NCI-H1436 treated with DMSO at 0.1 percent for 48 hours (cell line): ENCODE results near the gene KRT74.

Experiments used
- DNase-seq: peaks from one replicate; lab custom pipeline; 2025; lab: John Stamatoyannopoulos, UW

The KRT74 gene

DNA sequence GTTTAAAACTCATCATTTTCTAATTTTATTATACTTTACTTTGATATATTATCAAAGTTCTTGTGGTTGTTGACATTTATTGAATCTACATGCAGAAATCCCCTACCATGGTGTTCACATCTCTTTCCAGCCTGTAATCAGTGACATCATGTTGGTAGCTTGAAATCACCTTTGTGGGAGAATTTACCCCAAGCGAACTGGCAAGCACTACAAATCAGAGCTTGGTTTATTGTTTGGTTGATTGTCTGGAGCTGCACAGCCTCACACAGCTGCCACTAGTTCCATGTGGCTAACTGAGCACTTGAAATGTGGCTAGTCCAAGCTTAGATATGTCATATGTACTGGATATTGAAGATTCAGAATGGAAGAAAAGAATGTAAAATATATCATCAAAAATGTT is 38.1 kb downstream of the KRT74 start:
- DNase-seq = no peak

DNA sequence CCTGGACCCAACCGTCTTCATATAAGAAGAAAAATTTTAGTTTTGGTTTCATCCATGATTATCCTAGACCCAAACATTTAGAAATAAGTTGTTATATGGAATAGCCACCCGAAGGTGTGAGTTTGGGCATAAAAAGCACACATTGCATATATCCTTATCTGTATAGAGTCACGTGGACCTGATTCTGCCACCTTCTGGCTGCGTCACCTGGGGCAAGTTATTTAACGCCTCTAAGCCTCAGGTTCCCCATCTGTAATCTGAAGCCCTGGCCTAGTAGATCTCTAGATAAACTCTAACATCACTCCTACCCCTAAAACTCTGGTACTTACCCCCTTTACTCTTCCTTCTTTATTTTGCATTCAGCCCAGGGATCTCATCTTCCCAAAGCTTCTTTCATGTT is 39.2 kb downstream of the KRT74 start:
- no peak for DNase-seq

DNA sequence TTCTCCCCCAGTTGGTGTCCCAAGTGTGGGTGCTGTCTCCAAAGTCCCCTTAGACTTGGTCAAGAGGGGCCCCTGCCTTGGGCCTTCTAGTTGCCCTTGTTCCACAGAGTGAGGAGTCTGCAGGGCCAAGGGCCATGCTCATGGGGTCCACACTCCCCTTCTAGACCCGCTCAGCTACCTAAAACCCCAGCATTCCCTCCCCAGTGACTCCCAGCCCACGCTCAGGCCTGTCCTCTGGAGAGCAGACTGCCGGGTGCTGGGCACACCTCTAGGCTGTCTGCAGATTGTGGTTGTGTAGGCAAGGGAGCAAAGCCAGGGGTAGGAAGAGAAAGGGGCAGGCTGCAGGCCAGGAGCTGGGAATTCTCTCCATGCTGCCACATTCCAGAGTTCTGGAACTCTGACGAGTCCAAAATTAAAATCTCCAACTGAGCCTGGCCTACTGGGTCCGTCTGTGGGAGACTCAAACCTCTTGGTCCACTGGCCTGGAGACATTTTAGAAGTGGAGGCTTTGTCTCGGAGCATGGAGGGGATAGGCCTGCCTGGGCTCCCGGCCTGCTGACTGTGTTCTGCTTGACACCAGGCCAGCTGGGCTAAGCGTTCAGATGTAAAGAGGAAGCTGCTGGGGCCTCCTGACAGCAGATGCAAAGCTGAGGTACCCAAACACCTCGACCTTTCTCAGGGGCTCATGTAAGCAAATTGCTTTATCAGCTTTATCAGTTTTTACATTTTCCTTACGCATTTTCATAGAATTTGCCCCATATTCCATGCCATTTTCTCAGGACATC is 39.8 kb downstream of the KRT74 start:
- no peak for DNase-seq

DNA sequence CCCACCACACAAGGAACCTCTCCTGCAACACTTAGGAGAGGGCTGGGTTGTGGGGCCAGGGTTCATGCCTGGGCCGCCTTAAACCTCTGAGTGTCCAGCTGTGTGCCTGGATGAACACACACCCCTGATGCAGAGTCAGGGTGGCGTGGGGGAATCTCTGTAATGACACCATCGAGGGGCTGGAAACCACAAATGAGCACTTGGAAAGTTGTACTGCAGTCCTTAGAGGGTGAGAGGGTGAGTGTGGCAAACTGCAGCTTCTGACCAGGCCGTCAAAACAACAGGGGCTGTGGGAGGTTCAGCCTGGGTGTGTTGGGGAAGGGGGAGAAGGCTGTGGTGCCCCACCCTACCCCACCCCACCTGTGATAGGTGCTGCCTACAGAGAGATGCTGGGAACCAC is 41.0 kb downstream of the KRT74 start:
- DNase-seq = no peak

DNA sequence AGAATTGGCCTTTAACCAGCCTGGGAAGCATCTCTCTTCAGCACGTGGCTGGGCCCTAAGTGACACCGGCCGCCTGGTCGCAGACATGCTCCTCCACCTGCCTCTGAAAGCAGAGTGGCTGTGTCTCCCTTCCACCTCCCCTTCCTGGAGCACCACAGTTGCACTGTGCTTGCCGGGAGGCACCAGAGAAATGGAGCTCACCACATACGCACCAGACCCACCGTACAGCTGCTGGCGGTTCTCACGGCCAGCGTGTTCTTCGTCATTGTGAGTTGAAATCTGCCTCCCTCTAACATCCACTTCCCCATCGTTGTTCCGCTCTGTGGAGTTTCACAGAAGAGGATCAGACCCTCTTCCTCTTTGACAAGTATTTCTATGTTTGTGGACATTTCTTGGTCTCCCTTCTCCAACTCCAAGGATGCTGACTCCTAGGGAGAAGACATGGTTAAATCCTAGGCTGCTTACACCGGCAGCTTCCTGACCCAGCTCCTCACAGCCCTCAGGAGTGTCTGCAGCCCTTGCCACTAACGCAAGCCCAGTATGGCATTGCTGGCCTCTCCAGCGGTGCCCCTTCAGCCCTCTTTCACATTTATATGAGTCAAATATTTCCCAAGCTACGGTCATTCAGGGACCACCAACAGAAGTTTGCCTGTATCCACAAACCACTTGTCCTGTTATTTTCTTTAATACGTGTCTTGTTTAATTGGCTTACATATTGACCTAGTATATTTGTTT is 41.9 kb downstream of the KRT74 start:
- DNase-seq = no peak

DNA sequence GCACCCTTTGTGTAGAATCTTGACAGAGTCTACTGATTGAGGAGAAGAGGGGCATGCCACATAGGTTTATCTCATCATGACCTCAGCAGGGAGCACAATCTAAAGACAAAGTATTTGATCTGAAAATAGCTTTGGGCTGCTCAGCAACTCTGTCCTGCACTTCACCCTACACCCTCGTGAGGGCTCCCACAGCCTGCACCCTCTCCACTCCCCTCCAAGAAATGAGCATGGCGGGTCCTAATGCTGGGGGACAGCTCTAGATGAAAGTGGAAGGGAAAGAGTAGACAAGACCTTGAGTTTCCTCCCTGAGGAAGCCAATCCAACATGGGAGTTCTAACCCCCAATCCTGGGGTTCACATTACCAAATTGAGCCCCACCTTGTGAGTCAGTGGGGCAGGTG is 42.7 kb downstream of the KRT74 start:
- no peak for DNase-seq

DNA sequence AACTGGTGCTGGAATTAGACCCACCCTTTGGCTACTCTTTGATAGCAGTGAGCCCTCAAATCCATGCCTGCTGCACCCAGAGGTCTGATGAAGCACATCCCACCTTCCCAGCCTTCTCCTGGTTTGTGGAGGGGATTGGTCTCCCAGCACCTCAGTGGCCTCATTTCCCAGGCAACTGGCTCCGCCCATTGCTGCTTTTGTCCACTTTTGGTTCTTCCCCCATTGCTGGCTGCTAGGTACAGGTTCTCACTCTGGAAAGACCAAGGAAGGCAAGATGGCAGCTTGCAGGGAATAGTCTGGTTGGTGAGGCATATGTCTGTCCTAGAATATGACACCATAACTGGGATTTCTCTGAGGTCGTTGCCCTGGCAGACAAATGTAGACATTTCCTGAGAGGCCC is 43.3 kb downstream of the KRT74 start:
- DNase-seq = no peak

DNA sequence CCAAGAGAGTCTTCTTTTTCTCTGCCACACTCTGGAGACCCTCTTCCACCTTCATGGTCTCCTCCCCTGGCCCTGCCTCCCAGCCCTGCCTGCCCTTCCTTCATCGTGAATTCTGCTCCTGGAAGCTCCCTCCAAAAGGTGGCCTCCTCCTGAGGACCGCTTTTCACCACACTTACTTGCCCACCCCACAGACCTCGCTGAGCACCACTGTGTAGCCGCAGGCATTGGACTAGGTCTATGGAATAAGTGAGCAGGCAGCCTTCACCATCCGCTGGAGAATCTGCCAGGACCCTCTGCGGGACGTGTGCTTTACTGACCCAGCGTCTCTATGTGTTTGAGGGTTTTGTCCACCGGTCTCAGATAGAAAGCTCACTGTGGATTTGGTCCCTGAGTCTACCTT is 43.8 kb downstream of the KRT74 start:
- DNase-seq = no peak

DNA sequence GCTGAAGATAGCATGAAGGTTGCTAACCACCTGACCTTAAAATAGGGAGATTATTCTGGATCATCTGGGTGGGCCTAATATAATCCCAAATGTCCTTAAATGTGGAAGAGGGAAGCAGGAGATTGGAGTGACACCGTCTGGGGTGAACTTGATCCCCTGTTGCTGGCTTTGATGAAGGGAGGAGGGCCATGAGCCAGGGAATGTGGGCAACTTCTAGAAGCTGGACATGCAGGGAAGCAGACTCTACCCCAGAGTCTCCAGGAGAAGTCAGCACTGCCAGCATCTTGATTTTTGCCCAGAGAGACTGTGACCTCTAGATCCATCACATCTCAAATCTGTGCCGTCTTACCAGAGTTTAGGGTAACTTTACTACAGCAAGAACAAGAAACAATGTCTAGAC is 44.2 kb downstream of the KRT74 start:
- no peak for DNase-seq

DNA sequence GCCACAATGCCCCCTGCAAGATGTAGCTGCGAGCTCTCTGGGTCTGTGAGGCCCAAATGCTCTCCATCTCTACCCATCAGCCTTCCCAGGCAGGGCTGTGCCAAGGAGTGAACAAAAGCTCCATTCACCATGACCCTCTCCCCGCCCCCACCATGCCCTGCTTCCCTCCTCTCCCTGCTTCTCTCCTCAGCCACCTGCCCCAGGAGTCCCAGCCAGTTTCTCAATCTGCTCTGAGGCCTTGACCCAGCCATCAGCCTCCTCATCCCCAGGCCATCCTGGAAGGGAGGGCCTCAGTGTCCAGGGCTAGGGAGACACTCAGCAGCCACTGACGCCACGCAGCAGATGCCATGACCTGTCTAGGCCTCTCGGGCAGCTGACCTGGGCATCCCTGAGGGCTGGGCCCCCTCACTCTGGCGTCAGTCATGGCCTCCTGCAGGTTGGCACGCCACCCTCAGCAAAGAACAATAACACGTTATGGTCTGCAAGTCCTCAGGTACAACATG is 45.0 kb downstream of the KRT74 start:
- no peak for DNase-seq

DNA sequence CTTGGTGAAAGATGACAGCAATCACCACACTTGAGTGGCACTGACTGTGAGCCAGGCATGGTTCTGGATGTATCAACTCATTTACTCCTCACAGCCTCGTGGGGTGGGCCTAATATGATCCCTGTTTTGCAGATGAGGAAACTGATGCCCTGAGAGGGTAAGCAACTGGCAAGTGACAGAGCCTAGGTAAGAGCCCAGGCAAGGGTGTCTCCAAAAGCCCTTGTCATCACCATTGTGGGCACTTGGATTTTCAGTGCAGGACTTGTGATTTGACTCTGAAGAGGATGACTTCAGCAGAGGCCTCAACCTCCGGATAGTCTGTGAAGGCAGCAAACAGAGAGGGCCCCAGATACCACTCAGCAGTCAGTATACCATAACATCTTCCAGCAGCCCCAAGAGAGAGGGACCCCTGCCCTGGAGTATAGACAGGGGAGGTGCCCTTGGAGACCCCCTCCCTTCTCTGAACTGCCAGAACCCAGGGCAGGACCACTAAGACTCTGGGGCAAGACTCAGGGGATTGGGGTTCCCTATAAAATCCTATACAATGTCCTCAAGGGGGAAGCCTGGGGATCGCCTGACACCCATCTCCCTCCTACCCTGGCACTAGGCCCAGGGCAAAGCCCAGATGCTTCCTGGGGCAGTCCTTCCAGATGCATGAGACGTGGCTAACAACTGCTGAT is 46.4 kb downstream of the KRT74 start:
- DNase-seq = no peak

DNA sequence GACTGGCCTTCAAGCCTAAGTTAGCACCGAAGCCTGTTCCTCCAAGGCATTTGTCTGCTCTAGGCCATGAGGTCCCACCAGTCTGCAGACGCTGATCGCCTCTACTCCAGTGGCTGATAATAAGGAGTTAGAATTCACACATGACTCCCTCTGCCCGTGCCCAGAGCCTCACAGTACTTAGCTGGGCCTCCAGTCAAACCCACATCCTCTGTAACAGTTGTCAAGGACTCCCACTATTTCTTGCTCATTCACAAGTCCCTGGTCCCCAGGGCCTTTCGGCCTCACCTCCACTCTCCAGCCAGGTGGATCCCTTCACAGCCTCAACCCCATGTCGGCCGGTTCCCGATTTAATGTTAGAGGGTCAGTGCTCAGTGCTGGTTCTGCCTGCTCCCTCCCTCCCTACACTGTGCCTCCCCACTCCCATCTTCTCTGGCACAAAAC is 47.1 kb downstream of the KRT74 start:
- DNase-seq = no peak

DNA sequence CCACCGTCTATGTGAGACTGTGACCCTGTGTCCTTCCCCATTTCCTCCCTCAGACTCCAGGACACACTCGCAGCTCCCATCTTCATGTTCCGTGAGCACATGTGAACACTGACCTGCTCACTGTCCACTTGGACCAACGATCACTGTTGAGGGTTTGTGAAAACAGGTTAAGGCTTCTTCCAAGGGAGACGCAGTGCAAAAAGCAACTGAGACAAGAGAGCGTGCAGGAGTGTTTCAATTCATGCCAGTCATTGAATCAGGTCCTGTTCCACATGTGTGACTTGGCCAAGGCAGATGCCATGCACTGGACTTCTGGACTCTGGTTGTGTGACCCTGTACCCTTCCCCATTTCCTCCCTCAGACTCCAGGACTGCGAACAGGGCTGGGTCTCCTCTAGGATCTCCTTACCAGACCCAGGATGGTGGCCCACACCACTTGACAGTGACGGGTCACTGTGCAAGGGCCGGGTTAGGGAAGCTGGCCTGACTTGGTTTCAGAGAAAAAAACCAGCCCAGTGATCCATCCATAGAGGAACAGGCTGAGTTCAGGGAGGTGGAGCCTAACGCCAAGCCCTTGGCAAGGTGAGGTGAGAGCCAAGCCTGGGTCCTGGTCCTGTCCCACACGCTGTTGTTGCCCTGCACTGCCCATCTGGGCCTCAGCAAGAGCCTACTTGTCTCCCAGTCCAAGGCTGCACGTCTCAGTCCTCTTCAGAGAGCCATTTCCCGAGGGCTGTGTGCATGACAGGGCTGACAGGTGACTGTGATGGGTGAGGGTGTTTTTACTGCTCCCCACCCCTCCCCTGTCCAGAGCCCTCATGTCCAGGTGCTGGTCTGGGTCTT is 47.8 kb downstream of the KRT74 start:
- no peak for DNase-seq

DNA sequence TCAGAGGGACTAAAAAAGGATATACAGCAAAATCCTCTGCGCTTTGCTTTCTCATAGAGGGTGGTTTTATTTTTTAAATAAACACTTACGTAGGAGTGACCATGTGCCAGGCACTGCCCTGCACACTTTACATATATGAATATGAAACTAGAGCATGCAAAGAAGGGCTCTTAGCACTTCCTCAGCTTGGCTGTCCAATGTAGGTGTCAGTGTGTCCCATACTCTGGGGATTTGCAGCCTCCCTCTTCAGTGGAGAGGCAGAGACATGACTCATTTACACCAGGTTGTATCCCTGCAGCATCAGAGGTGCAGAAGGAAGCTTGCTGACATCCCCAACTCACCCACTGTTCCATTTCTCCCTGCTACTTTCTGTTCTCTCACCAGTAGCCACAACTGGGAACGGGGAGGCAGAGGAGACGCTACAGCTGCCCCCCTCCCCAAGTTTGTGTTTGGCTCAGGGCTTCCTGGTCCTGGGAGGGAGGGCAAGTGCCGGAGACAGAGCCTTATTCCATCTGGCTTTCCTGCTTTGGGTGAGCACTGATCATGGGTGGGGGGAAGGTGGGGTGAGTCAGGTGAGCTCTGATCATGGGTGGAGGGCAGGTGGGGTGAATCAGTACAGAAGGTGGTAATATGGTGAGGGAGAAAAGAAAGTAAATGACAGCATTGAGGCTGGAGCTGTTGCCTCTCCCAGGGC is 48.6 kb downstream of the KRT74 start:
- DNase-seq = no peak

DNA sequence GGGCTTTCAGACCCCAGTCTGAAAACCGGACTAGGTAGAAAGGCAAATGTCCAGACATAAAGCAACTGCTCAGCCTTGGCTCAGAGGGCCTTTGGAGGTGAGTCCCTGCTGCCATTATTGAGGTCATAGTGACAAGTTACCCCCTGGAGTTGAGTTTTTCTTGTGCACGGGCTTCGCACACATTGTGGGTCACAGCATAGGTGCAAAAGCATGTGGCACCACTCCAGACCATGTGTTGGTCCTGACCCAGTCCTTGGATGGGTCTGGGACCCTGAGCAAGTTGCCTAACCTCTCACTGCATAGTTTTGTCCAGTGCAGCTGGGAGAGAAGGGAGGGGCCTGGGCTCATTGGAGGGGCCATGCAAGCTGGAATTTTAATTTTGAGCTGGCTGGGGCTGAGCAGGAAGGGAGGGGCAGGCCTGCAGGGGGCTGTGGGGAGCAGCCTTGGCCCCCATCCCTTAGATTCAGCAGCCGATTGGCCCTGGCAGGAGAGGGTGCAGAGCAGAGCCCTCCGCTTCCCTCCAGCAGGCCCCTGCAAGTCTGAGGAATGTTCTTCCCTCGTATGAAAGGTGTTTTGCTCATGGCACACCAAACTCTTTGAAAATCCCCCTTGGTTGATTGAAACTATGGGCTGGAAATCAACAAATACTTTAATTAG is 49.3 kb downstream of the KRT74 start:
- no peak for DNase-seq

DNA sequence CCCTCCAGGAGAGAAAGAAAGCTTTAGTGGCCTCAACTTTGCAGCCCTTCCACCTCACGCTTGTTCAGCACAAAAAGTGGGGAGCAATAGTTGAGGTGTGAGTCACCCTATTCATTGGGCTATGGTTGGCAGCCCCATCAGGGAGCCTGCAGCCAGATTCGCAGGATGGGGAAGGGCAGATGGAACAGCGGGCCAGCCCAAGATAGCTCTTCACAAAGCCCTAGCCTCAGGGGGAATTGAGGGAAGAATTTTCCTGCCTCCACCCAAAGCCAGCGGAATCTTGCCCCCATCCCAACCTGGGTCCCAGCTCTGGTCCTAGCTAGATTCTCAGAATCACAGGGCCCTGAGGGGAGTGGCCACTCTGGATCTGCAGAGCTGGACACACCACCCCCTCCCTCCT is 49.8 kb downstream of the KRT74 start:
- no peak for DNase-seq

DNA sequence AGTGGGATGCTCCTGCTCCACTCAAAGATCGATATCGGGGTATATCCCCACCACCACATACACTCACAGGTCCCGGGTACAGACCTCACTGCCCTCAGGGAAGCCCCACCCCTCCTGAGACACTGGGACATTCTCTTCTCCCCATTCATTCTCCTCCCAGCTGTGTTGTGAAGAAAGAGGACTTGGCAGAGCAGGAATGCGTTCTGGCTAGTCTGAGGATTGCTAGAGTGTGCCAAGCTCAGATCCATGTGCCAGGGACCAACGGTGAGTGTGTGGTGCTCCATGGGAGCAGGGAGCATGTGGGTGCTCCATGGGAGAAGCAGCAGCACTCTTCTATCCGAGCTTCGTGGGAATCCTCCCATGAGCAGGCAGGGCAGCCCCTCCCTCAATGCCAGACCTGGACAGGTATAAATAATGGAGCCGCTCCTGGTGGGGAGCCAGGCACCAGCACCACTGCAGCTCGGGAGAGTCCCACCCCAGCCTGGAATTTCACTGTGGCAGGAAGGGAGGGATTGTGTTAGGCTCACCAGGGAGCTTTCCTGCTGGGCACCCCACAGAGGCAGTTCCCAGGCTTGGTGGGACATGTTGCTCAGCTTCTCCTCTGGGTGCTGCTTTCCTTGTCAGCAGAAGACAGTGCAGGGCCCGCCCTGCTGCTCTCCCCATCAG is 51.2 kb downstream of the KRT74 start:
- no peak for DNase-seq

DNA sequence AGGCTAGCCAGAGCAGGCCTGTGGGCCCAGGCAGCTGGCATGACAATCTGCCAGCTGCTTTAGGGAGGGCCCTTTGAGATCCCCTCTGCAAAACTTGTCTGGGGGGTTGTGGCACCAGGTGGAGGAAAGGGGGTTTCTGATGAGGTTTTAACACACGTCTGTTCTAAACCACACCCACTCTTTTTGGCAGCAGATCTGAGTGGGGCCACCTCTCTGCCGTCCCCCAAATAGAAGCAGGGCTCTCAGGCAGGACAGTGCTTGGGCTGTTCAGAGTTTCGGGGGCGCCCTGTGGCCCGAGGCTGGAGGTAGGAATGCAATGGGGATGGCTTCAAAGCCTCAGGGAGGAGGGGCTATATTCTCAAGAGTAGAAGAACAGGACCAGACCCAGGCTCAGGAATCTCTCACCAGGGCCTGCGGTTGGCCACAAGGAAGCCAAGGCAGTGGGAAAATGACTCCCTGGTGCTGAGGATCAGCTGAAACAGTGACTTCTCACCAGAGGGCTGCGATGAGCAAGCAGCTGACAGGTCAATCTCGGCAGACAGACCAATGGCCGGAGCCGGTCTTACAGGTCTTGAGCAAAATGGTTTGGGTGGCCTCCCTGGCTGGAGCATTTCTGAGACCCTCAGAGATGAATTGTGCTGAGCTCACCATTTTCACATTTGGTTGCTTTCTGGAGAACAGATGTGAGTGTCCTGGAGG is 51.9 kb downstream of the KRT74 start:
- no peak for DNase-seq

DNA sequence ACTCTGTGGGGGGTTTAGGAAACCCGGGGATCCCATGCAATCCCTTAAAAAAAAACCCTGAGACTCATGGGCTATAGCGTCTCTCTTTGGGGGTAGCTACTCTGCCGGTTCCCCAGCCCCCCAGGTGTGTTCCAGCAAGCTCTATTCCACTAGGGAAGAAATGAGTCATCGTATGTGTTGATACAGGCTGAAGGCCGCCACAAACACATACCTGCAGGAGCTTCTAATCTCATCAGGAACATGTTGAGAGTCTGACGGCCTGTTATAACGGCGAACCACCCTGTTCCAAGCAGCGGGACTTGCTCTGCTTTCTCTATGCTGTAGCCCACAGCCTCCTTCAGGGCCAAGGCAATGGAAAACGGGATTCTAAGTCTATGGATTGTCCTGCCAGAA is 52.5 kb downstream of the KRT74 start:
- no peak for DNase-seq
